ENCODE data around the gene CHST11. TPM values are rescaled to one million over a fixed set of nuclear protein-coding genes. Genes with fewer than 3 reads are reported as not detected.

CHST11 gene
- total RNA-seq, 2 experiments from 2014 or later, result 53.4 to 53.6 TPM

GRCh38 chr12:104604070-104604994, 147.6 kb downstream of the CHST11 start:
- POLR2A ChIA-PET, result interaction anchor here (0.5 to 1.6 kb wide), 5 partner anchors 46 to 599 kb away, joined by 3 to 10 read pairs (median 3); partner anchors contain the start of gene CHST11
- no peak for TF ChIP-seq CTCF (IDR thresholded peaks at IDR 0.05)

GRCh38 chr12:104604995-104605675, 148.4 kb downstream of the CHST11 start:
- no peaks in the 10 kb centered on the region for H3K9me3 ChIP-seq (ENCODE audit: control insufficient read depth in 1 of 2, insufficient read depth in 1 of 2, low read length in 2 of 2)
- POLR2A ChIA-PET, result interaction anchor here (0.5 to 1.2 kb wide), 4 partner anchors 45 to 598 kb away, joined by 3 to 10 read pairs (median 3); partner anchors contain the start of gene CHST11
- H3K4me1 ChIP-seq (ENCODE audit: insufficient read depth, low read length), result peaks cover 39% of the 10 kb centered on the region
- H3K27me3 ChIP-seq (ENCODE audit: control insufficient read depth in 1 of 2, insufficient read depth in 2 of 2, low read length in 2 of 2), result no peaks in the 10 kb centered on the region
- H3K9me3 Mint-ChIP-seq, result no peaks in the 10 kb centered on the region
- peaks cover 58% of the 10 kb centered on the region for H3K4me1 Mint-ChIP-seq (ENCODE audit: low read depth)
- CTCF ChIA-PET, result interaction anchor here (1.0 to 1.1 kb wide), 2 partner anchors 12 to 149 kb away, joined by 3 to 4 read pairs; partner anchors contain the start of gene CHST11
- ATAC-seq (ENCODE audit: poor library complexity), result no peak
- H3K36me3 ChIP-seq (ENCODE audit: insufficient read depth, low read length), result peaks cover 8% of the 10 kb centered on the region
- intact Hi-C loops (cut with DNase I, micrococcal nuclease), result no loop called here
- no peak for TF ChIP-seq CTCF (IDR thresholded peaks at IDR 0.05)
- H3K36me3 Mint-ChIP-seq (ENCODE audit: low read depth), result peaks cover 25% of the 10 kb centered on the region
- H3K27ac Mint-ChIP-seq, result peak overlapping the region; percentile 81
- DNase-seq, result no peak
- peak overlapping the region in 1 of 2 donors; percentile 48 for H3K27ac ChIP-seq (ENCODE audit: low read depth in 1 of 2, low read length in 2 of 2)
- H3K27me3 Mint-ChIP-seq, result no peaks in the 10 kb centered on the region
- H3K4me3 Mint-ChIP-seq, result no peak overlapping the region
- no peak overlapping the region for H3K4me3 ChIP-seq (ENCODE audit: low read length)

More at GRCh38 chr12:104604070-104604994, 147.6 kb downstream of the CHST11 start:
- no peaks in the 10 kb centered on the region for H3K9me3 Mint-ChIP-seq
- H3K27me3 Mint-ChIP-seq, result no peaks in the 10 kb centered on the region
- Histone ChIP-seq H3K4me3 (ENCODE audit: low read length) (peak overlapping the region; percentile 3), H3K36me3 (ENCODE audit: insufficient read depth, low read length) (peaks cover 8% of the 10 kb centered on the region), H3K9me3 (ENCODE audit: control insufficient read depth in 1 of 2, insufficient read depth in 1 of 2, low read length in 2 of 2) (no peaks in the 10 kb centered on the region), H3K27me3 (ENCODE audit: control insufficient read depth in 1 of 2, insufficient read depth in 2 of 2, low read length in 2 of 2) (no peaks in the 10 kb centered on the region), H3K27ac (ENCODE audit: low read depth in 1 of 2, low read length in 2 of 2) (peak overlapping the region; percentile 6 to 48), H3K4me1 (ENCODE audit: insufficient read depth, low read length) (peaks cover 39% of the 10 kb centered on the region)
- H3K36me3 Mint-ChIP-seq (ENCODE audit: low read depth), result peaks cover 25% of the 10 kb centered on the region
- H3K4me3 Mint-ChIP-seq, result peak overlapping the region; percentile 11
- DNase-seq (peak in 11 of 14 experiments; percentile 5 to 77 (median 20)), ATAC-seq (ENCODE audit: poor library complexity) (peak; percentile 85)
- intact Hi-C loops (cut with DNase I, micrococcal nuclease), result no loop called here
- H3K4me1 Mint-ChIP-seq (ENCODE audit: low read depth), result peaks cover 58% of the 10 kb centered on the region
- peak overlapping the region; percentile 81 for H3K27ac Mint-ChIP-seq
- CTCF ChIA-PET, result interaction anchor here (0.7 to 1.1 kb wide), 3 partner anchors 13 to 179 kb away, joined by 3 to 4 read pairs (median 4); partner anchors contain the start of gene CHST11

- DNase-seq (peak in 3 of 14 experiments; percentile 6 to 46 (median 31)), ATAC-seq (ENCODE audit: poor library complexity) (no peak)
- no peak overlapping the region for H3K27ac ChIP-seq (ENCODE audit: low read depth in 1 of 2, low read length in 2 of 2)
- TF ChIP-seq CTCF (IDR thresholded peaks at IDR 0.05), result no peak
- H3K9me3 Mint-ChIP-seq, result no peaks in the 10 kb centered on the region
- ChIA-PET POLR2A (no interaction called here), CTCF (no interaction called here)
- H3K4me3 Mint-ChIP-seq, result no peak overlapping the region
- no peaks in the 10 kb centered on the region for H3K27me3 Mint-ChIP-seq
- H3K27ac Mint-ChIP-seq, result no peak overlapping the region
- H3K4me3 ChIP-seq (ENCODE audit: low read length), result no peak overlapping the region
- no peaks in the 10 kb centered on the region for H3K27me3 ChIP-seq (ENCODE audit: control insufficient read depth in 1 of 2, insufficient read depth in 2 of 2, low read length in 2 of 2)
- no peaks in the 10 kb centered on the region for H3K9me3 ChIP-seq (ENCODE audit: control insufficient read depth in 1 of 2, insufficient read depth in 1 of 2, low read length in 2 of 2)
- peaks cover 57% of the 10 kb centered on the region for H3K4me1 Mint-ChIP-seq (ENCODE audit: low read depth)
- peaks cover 8% of the 10 kb centered on the region for H3K36me3 ChIP-seq (ENCODE audit: insufficient read depth, low read length)
- intact Hi-C loops (cut with DNase I, micrococcal nuclease), result no loop called here
- H3K36me3 Mint-ChIP-seq (ENCODE audit: low read depth), result peaks cover 25% of the 10 kb centered on the region
- peaks cover 39% of the 10 kb centered on the region for H3K4me1 ChIP-seq (ENCODE audit: insufficient read depth, low read length)
Measured at GRCh38 chr12:104605685-104606084, 148.9 kb downstream of the CHST11 start.

All from CD4-positive, alpha-beta T cell (primary cell).